ENCODE results near the gene MIA3.
A peak's percentile ranks its signal among the peaks of the same experiment; 100 is the strongest.

MIA3 gene

DNA sequence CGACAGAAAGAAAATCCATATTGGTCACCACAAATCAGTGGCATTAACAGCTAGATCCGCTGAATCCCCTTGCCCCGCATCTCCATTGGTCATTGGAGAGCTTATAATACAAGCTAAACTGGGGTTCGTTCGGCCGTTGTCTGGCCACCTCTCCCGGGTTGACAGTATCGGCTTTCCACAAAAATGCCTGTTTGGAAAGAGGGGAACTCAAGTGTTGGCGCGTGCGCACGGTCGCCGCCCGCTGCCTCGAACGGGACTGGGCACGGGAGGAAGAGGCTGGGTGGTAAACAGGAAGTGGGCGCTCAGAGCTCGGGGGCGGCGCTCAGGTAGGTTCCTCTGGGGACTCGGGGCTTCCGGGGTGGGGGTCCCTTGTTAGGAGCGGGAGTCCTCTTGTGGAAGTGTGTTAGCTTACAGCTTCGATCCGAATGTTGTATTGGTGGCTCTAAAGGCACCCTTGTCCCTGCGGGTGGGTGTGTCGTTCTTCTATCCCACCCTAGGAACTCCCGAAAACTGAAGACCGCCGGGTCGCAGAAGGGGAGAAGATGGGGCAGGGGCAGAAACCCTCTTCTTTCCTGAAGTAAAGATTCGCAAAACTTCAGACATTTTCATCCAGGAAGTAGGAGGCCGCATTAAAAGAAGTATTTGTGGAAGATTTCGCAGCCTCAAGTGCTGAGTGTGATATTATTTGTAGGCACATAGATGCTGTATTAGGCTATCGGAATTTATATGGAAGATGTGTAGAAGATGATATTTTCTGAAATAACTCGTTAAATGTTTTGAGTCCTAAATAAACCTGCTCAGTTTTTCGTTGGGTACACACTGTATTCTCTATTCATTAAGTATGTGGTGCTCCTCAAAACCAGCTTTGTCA lies 95.4 kb downstream of the MIA3 start:
- TF ChIP-seq FOXP2 (optimal IDR thresholded peaks at IDR 0.05; ENCODE audit: borderline replicate concordance, extremely low read depth, extremely low read length, insufficient read depth) (peak; percentile 100), POLR2AphosphoS5 (IDR thresholded peaks at IDR 0.05; ENCODE audit: low read depth, low read length) (no peak; the same call in 1 of the 2 replicates), SIN3A (IDR thresholded peaks at IDR 0.05; ENCODE audit: borderline replicate concordance, insufficient read depth, low read length) (0 out of 2 replicates have a peak, but pooled peaks have one; percentile 59), TAF1 (IDR thresholded peaks at IDR 0.05; ENCODE audit: borderline replicate concordance, insufficient read depth, low read length) (no peak)
- TF ChIP-seq, protein P1, sequence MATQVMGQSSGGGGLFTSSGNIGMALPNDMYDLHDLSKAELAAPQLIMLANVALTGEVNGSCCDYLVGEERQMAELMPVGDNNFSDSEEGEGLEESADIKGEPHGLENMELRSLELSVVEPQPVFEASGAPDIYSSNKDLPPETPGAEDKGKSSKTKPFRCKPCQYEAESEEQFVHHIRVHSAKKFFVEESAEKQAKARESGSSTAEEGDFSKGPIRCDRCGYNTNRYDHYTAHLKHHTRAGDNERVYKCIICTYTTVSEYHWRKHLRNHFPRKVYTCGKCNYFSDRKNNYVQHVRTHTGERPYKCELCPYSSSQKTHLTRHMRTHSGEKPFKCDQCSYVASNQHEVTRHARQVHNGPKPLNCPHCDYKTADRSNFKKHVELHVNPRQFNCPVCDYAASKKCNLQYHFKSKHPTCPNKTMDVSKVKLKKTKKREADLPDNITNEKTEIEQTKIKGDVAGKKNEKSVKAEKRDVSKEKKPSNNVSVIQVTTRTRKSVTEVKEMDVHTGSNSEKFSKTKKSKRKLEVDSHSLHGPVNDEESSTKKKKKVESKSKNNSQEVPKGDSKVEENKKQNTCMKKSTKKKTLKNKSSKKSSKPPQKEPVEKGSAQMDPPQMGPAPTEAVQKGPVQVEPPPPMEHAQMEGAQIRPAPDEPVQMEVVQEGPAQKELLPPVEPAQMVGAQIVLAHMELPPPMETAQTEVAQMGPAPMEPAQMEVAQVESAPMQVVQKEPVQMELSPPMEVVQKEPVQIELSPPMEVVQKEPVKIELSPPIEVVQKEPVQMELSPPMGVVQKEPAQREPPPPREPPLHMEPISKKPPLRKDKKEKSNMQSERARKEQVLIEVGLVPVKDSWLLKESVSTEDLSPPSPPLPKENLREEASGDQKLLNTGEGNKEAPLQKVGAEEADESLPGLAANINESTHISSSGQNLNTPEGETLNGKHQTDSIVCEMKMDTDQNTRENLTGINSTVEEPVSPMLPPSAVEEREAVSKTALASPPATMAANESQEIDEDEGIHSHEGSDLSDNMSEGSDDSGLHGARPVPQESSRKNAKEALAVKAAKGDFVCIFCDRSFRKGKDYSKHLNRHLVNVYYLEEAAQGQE (IDR thresholded peaks at IDR 0.05; ENCODE audit: insufficient read depth in 1 of 2, low read depth in 2 of 2, low read length in 2 of 2), result no peak

DNA sequence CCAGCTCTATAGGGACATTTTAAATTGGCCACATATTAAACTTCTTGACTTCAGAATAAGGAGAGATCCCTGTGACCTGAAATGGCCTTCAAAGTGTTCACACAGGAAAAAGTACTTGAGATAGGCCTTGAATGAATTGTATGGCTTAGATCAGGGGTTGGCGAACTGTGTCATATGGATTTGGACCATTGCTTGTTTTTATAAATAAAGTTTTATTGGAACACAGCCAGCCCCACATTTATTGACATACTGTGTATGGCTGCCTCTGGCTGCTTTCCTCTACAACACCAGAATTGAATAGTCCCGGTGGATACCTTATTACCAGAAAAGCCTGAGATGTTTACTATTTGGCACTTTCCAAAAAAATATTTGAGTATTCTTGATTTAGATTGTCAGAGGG lies 98.5 kb downstream of the MIA3 start:
- TF ChIP-seq, protein P1 (IDR thresholded peaks at IDR 0.05; ENCODE audit: insufficient read depth in 1 of 2, low read depth in 2 of 2, low read length in 2 of 2), result no peak
- TF ChIP-seq SIN3A (IDR thresholded peaks at IDR 0.05; ENCODE audit: borderline replicate concordance, insufficient read depth, low read length), result no peak

All from PFSK-1 (cell line).